Neuronal stem cell (in vitro differentiated cells): Measurements from ENCODE around the gene DKK1.

Experiments
- DNase-seq: peaks from one replicate; pipeline ENCODE4 v3.0.0-alpha.2; 2013; ENCODE audit warnings: low spot score
- H2AFZ ChIP-seq: one replicate; pipeline ENCODE4 v1.6.1; 2013; ENCODE audit warnings: mild to moderate bottlenecking, low read length, inconsistent platforms
- H2AK5ac ChIP-seq: 2 replicates; pipeline ENCODE4 v1.6.1; 2013; ENCODE audit warnings: low read depth, mild to moderate bottlenecking, inconsistent platforms, low read length, moderate library complexity, mixed read lengths
- H2BK120ac ChIP-seq: 2 replicates; pipeline ENCODE4 v1.6.1; 2013; ENCODE audit warnings: low read depth, mild to moderate bottlenecking, inconsistent platforms, low read length, moderate library complexity, mixed read lengths
- H2BK12ac ChIP-seq: one replicate; pipeline ENCODE4 v1.6.1; 2013; ENCODE audit warnings: low read length, inconsistent platforms
- H2BK15ac ChIP-seq: 2 replicates; pipeline ENCODE4 v1.6.1; 2013; ENCODE audit warnings: mild to moderate bottlenecking, low read length, inconsistent platforms, mixed read lengths
- H2BK5ac ChIP-seq: one replicate; pipeline ENCODE4 v1.6.1; 2013; ENCODE audit warnings: inconsistent platforms, mild to moderate bottlenecking, low read length, moderate library complexity
- H3K14ac ChIP-seq: one replicate; pipeline ENCODE4 v1.6.1; 2013; ENCODE audit warnings: low read length, inconsistent platforms
- H3K18ac ChIP-seq: 2 replicates; pipeline ENCODE4 v1.6.1; 2013; ENCODE audit warnings: low read length, inconsistent platforms
- H3K23ac ChIP-seq: 2 replicates; pipeline ENCODE4 v1.6.1; 2013; ENCODE audit warnings: low read depth, mild to moderate bottlenecking, mixed read lengths, low read length, inconsistent platforms; ENCODE audit not compliant: poor library complexity
- H3K27ac ChIP-seq: replicated peaks from 3 replicates; pipeline ENCODE4 v1.5.1; 2013; ENCODE audit warnings: low read length, inconsistent platforms
- H3K27me3 ChIP-seq, 3 experiments: 2 replicates each; pipeline ENCODE4 v1.6.1; 2013; ENCODE audit warnings: low read length in 3 of 3, mild to moderate bottlenecking in 2 of 3, inconsistent platforms in 1 of 3, low read depth in 1 of 3, mixed read lengths in 1 of 3, moderate library complexity in 1 of 3; ENCODE audit not compliant: control insufficient read depth in 3 of 3, insufficient read depth in 3 of 3
- H3K36me3 ChIP-seq, 2 donors: replicated peaks in 1 of 2; 2 replicates each; pipeline ENCODE4 v1.6.1; 2013; ENCODE audit warnings: low read length in 2 of 2; ENCODE audit not compliant: control insufficient read depth in 2 of 2, insufficient read depth in 2 of 2
- H3K4ac ChIP-seq: 2 replicates; pipeline ENCODE4 v1.6.1; 2013; ENCODE audit warnings: inconsistent platforms, mild to moderate bottlenecking, low read length, moderate library complexity
- H3K4me1 ChIP-seq, 2 donors: 1 replicate in 1 of 2; 2 replicates in 1 of 2; pipeline ENCODE4 v1.6.1; 2013; ENCODE audit warnings: low read length in 2 of 2, low read depth in 1 of 2; ENCODE audit not compliant: control insufficient read depth in 2 of 2, insufficient read depth in 1 of 2
- H3K4me2 ChIP-seq: one replicate; pipeline ENCODE4 v1.6.1; 2013; ENCODE audit warnings: mild to moderate bottlenecking, low read length, inconsistent platforms; ENCODE audit not compliant: insufficient read depth, poor library complexity, severe bottlenecking
- H3K4me3 ChIP-seq, 2 donors: 2 replicates each; pipeline ENCODE4 v1.5.1; 2013; ENCODE audit warnings: low read length in 2 of 2, mild to moderate bottlenecking in 2 of 2, inconsistent platforms in 1 of 2, moderate library complexity in 1 of 2
- H3K79me1 ChIP-seq: one replicate; pipeline ENCODE4 v1.6.1; 2013; ENCODE audit warnings: low read depth, mild to moderate bottlenecking, inconsistent platforms, low read length, moderate library complexity
- H3K9ac ChIP-seq: one replicate; pipeline ENCODE4 v1.6.1; 2013; ENCODE audit warnings: mild to moderate bottlenecking, low read depth, low read length, inconsistent platforms; ENCODE audit not compliant: poor library complexity
- H3K9me3 ChIP-seq, 2 donors: replicated peaks in 1 of 2; 2 replicates each; pipeline versions ENCODE3 to v1.6.1; 2013; ENCODE audit warnings: low read length in 2 of 2, mild to moderate bottlenecking in 2 of 2, inconsistent platforms in 1 of 2, low read depth in 1 of 2, mixed read lengths in 1 of 2, moderate library complexity in 1 of 2; ENCODE audit not compliant: control insufficient read depth in 2 of 2, insufficient read depth in 1 of 2
- H4K8ac ChIP-seq: one replicate; pipeline ENCODE4 v1.6.1; 2013; ENCODE audit warnings: low read depth, mild to moderate bottlenecking, inconsistent platforms, low read length, moderate library complexity
- H4K91ac ChIP-seq: one replicate; pipeline ENCODE4 v1.6.1; 2013; ENCODE audit warnings: low read length, low read depth, mild to moderate bottlenecking, inconsistent platforms; ENCODE audit not compliant: poor library complexity
- WGBS, 2 donors: extraction: QIAGEN DNeasy Blood & Tissue Kit; methylation state at CpG; one replicate each; pipeline ENCODE4 v1.1.7; 2013; ENCODE audit warnings: missing lambda C conversion rate in 2 of 2, mixed read lengths in 1 of 2; ENCODE audit not compliant: insufficient read length in 2 of 2, insufficient replicate concordance in 1 of 2; ENCODE audit errors: extremely low coverage in 2 of 2; 5-methylcytosine and 5-hydroxymethylcytosine counted together

Gene DKK1

GRCh38 chr10:52353205-52353604 lies 39.1 kb downstream of the DKK1 start:
- Histone ChIP-seq H2BK12ac (no peak overlapping the region), H3K9me3 (no peaks in the 10 kb centered on the region), H3K23ac (no peak overlapping the region), H3K18ac (no peak overlapping the region), H2BK15ac (no peak overlapping the region), H2BK120ac (no peak overlapping the region), H3K4me2 (no peak overlapping the region), H2AK5ac (no peak overlapping the region), H2BK5ac (no peak overlapping the region), H3K14ac (no peak overlapping the region), H3K9ac (no peak overlapping the region), H3K4me3 (no peak overlapping the region), H3K36me3 (no peaks in the 10 kb centered on the region), H4K8ac (no peak overlapping the region), H3K4ac (no peak overlapping the region), H3K4me1 (no peaks in the 10 kb centered on the region), H3K27me3 (no peaks in the 10 kb centered on the region), H4K91ac (no peak overlapping the region), H3K79me1 (no peaks in the 10 kb centered on the region), H2AFZ (no peak overlapping the region), H3K27ac (no peak overlapping the region)
- no CpG with 5 or more reads among the region's 2 CpGs for WGBS, 2 donors
- no peak for DNase-seq

GRCh38 chr10:52353960-52354394 lies 39.9 kb downstream of the DKK1 start:
- H4K91ac ChIP-seq: no peak overlapping the region
- no peak overlapping the region for H3K9ac ChIP-seq
- no peak overlapping the region for H3K14ac ChIP-seq
- no peak overlapping the region for H2BK120ac ChIP-seq
- H2AFZ ChIP-seq: no peak overlapping the region
- H3K27ac ChIP-seq: no peak overlapping the region
- H2BK15ac ChIP-seq: no peak overlapping the region
- no peak overlapping the region for H2BK12ac ChIP-seq
- H3K4me1 ChIP-seq: peaks cover 0 to 3% of the 10 kb centered on the region in 2 donors
- H3K36me3 ChIP-seq: no peaks in the 10 kb centered on the region
- H3K4me3 ChIP-seq: no peak overlapping the region
- H3K79me1 ChIP-seq: no peaks in the 10 kb centered on the region
- no peak overlapping the region for H4K8ac ChIP-seq
- no peak overlapping the region for H2BK5ac ChIP-seq
- WGBS, 2 donors: no CpG with 5 or more reads among the region's 1 CpG
- no peak for DNase-seq
- H2AK5ac ChIP-seq: no peak overlapping the region
- H3K4me2 ChIP-seq: no peak overlapping the region
- no peak overlapping the region for H3K4ac ChIP-seq
- H3K18ac ChIP-seq: no peak overlapping the region
- no peaks in the 10 kb centered on the region for H3K27me3 ChIP-seq
- no peaks in the 10 kb centered on the region for H3K9me3 ChIP-seq
- no peak overlapping the region for H3K23ac ChIP-seq

DNA sequence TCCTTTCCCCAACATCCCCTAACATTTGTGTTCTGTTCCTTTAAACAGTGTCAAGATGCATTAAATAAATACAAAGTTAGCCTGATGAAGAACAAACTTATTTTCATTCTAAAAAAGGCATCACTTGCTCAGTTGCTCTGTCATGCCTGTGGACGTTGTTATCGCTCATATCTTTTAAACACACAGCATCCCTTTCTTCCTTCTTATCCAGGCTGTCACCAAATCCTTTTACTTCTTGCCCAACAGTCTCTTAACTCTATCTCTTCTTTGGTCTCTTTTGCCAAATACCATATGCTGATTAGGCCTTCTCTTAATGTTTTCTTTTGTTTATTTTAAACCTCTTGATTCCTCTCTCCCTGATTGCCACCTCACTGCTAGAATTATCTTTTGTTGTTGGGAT lies 43.9 kb downstream of the DKK1 start:
- Histone ChIP-seq H2AK5ac (no peak overlapping the region), H2BK5ac (no peak overlapping the region), H3K4me2 (no peak overlapping the region), H3K27ac (no peak overlapping the region), H2BK120ac (no peak overlapping the region), H3K4me1 (peaks cover 0 to 3% of the 10 kb centered on the region in 2 donors), H4K91ac (no peak overlapping the region), H2BK12ac (no peak overlapping the region), H3K9me3 (no peaks in the 10 kb centered on the region), H3K4me3 (no peak overlapping the region), H3K36me3 (no peaks in the 10 kb centered on the region), H3K4ac (no peak overlapping the region), H2BK15ac (no peak overlapping the region), H3K23ac (no peak overlapping the region), H3K18ac (no peak overlapping the region), H3K9ac (no peak overlapping the region), H2AFZ (no peak overlapping the region), H3K14ac (no peak overlapping the region), H3K27me3 (no peaks in the 10 kb centered on the region), H4K8ac (no peak overlapping the region), H3K79me1 (no peaks in the 10 kb centered on the region)
- DNase-seq: no peak
- WGBS, 2 donors: no CpG with 5 or more reads among the region's 2 CpGs

DNA sequence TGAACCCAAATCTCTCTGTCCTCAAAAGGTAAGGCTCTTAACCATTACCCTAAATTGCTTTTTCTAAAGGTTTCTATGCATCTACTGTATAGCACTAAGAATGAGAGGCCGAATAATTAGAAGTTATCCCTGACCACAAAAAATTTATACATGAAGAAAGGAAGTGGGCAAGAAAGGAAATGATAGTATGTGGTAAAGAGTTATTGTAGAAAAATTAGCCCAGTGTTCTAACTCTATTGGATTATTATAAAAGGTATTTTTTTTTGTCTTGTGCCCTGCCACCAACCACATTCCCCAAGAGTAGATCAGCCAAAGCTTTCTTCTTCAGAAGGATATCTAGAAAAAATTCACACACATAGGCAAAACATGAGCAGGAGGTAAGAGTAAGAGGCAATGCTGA lies 45.4 kb downstream of the DKK1 start:
- Histone ChIP-seq H3K23ac (no peak overlapping the region), H2BK15ac (no peak overlapping the region), H2BK120ac (no peak overlapping the region), H2AK5ac (no peak overlapping the region), H3K36me3 (no peaks in the 10 kb centered on the region), H3K27ac (no peak overlapping the region), H3K4ac (no peak overlapping the region), H3K4me2 (no peak overlapping the region), H3K18ac (no peak overlapping the region), H3K9me3 (no peaks in the 10 kb centered on the region), H3K9ac (no peak overlapping the region), H3K4me1 (peaks cover 0 to 3% of the 10 kb centered on the region in 2 donors), H2AFZ (no peak overlapping the region), H2BK5ac (no peak overlapping the region), H3K4me3 (no peak overlapping the region), H3K27me3 (no peaks in the 10 kb centered on the region), H3K14ac (no peak overlapping the region), H3K79me1 (no peaks in the 10 kb centered on the region), H2BK12ac (no peak overlapping the region), H4K8ac (no peak overlapping the region), H4K91ac (no peak overlapping the region)
- DNase-seq: no peak
- WGBS, 2 donors: no CpG with 5 or more reads among the region's 1 CpG
